Measurements from ENCODE around the gene BCKDK. TPM values are rescaled to one million over a fixed set of nuclear protein-coding genes. Genes with fewer than 3 reads are reported as not detected.

Gene BCKDK
- total RNA-seq, 1 experiment from 2014 or later = 57.0 TPM

DNA sequence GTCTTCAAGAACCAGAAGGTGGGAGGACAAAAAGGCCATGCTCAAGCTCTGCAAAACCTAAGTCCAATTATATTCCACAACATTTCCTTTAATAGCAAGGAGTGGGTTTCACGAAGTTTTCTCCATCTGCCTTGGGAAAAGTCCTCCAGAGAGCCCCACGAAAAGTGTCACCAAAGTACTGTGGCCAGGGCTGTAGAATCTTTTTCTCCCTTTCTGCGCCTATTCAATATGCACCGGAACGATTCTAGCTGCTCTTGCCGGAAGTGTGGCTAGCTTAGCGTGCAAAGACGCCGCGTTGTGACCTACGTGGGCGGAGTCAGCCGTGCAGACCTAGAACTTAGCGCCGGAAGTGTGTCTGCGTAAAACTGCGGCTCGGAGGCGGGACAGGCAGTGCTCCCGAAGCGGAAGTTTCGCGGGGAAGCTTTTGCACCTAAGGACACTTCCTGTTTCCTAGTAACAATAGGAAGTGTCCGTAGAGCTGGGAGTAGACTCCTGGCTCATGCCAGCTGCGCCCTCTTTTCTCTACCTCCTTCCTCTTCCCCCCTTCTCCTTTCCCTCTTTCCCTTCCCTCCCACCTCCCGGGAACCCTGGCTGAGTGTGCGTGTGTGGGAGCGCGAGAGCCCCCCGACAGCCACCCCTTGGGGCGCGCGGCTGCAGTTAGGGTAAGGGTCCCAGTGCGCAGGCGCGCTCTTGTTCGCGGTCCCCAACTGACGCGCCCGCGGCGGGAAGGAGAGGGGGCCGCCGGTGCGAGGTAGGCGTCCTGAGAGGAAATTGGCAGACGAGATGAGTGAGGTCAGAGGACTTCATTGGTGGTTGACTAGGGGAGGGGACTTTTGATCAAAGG is 34.0 kb upstream of the BCKDK start, which contains the start of the genes ZNF646 and ZNF668:
TSS of gene ZNF646 (plus strand) at position 453 of the 844 bp plus-strand sequence. CDS start 1,903 bp downstream, outside the sequence.
TSS of gene ZNF668 (minus strand) at position 271 of the 844 bp plus-strand sequence. CDS start 9,781 bp downstream, outside the sequence.
- H2BK15ac ChIP-seq (ENCODE audit: low read depth, low read length) = no peak within 1 kb of the TSS
- H3K4me2 ChIP-seq (ENCODE audit: insufficient read depth, insufficient read length, low read length) = peak within 1 kb of the TSS; percentile 89
- no peak within 1 kb of the TSS for H3K27ac ChIP-seq (ENCODE audit: insufficient read length, low read depth, low read length)
- no peak within 1 kb of the TSS for H3K4ac ChIP-seq (ENCODE audit: low read depth, low read length)
- peaks cover 16 to 20% of the 10 kb centered on the region in 2 experiments for H3K4me1 Mint-ChIP-seq
- H2BK5ac ChIP-seq (ENCODE audit: insufficient read length, low read length) = peak within 1 kb of the TSS; percentile 87
- peaks cover 19% of the 10 kb centered on the region; the same call in 1 of the 2 replicates for H3K79me2 ChIP-seq (ENCODE audit: insufficient read depth, low read length)
- H3K9me3 Mint-ChIP-seq = no peaks in the 10 kb centered on the region; a peak in 1 of 5 replicates
- H3K9ac ChIP-seq (ENCODE audit: extremely low read depth, insufficient read length, low read length) = peak within 1 kb of the TSS; percentile 92
- no peak within 1 kb of the TSS for H3K56ac ChIP-seq (ENCODE audit: insufficient read length, low read depth, low read length)
- no CpG with 5 or more reads among the region's 48 CpGs for WGBS (ENCODE audit: extremely low coverage, insufficient read length, low lambda C conversion rate)
- peak; percentile 99 for DNase-seq
- no peak within 1 kb of the TSS for H2AK5ac ChIP-seq (ENCODE audit: insufficient read length, low read length)
- H3K4me1 ChIP-seq (ENCODE audit: insufficient read depth, low read length) = no peaks in the 10 kb centered on the region
- H2BK12ac ChIP-seq (ENCODE audit: insufficient read length, low read depth, low read length) = no peak within 1 kb of the TSS
- H2AFZ ChIP-seq (ENCODE audit: low read length) = no peak within 1 kb of the TSS
- H2BK120ac ChIP-seq (ENCODE audit: low read depth, low read length, poor library complexity, severe bottlenecking) = no peak within 1 kb of the TSS
- H2BK20ac ChIP-seq (ENCODE audit: low read depth, low read length, poor library complexity, severe bottlenecking) = no peak within 1 kb of the TSS
- H4K20me1 ChIP-seq (ENCODE audit: control insufficient read depth, insufficient read depth, insufficient read length) = no peaks in the 10 kb centered on the region
- TF ChIP-seq, protein P1, sequence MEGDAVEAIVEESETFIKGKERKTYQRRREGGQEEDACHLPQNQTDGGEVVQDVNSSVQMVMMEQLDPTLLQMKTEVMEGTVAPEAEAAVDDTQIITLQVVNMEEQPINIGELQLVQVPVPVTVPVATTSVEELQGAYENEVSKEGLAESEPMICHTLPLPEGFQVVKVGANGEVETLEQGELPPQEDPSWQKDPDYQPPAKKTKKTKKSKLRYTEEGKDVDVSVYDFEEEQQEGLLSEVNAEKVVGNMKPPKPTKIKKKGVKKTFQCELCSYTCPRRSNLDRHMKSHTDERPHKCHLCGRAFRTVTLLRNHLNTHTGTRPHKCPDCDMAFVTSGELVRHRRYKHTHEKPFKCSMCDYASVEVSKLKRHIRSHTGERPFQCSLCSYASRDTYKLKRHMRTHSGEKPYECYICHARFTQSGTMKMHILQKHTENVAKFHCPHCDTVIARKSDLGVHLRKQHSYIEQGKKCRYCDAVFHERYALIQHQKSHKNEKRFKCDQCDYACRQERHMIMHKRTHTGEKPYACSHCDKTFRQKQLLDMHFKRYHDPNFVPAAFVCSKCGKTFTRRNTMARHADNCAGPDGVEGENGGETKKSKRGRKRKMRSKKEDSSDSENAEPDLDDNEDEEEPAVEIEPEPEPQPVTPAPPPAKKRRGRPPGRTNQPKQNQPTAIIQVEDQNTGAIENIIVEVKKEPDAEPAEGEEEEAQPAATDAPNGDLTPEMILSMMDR (conservative IDR thresholded peaks at IDR 0.05) = no peak
- H4K8ac ChIP-seq (replicated peaks; ENCODE audit: insufficient read length, low read depth, low read length) = no peak within 1 kb of the TSS
- H3K23ac ChIP-seq (ENCODE audit: insufficient read length, low read depth, low read length) = no peak within 1 kb of the TSS
- peaks cover 21 to 31% (median 31%) of the 10 kb centered on the region in 3 experiments; a peak in 6 of 7 replicates for H3K36me3 Mint-ChIP-seq (ENCODE audit: insufficient read depth in 1 of 3, low read depth in 3 of 3)
- no peaks in the 10 kb centered on the region for H3K27me3 ChIP-seq (ENCODE audit: insufficient read depth, low read length)
- H3K18ac ChIP-seq (ENCODE audit: insufficient read length, low read depth, low read length) = peak within 1 kb of the TSS; percentile 96
- peak within 1 kb of the TSS; percentile 92 to 95 for H3K4me3 Mint-ChIP-seq
- H3K23me2 ChIP-seq (ENCODE audit: insufficient read length, low read depth, low read length, poor library complexity, severe bottlenecking) = peaks cover 9% of the 10 kb centered on the region
- no peaks in the 10 kb centered on the region for H3K9me3 ChIP-seq (ENCODE audit: control insufficient read depth, low read depth, low read length)
- H3K27me3 Mint-ChIP-seq (ENCODE audit: low read depth) = no peaks in the 10 kb centered on the region
- H4K91ac ChIP-seq (ENCODE audit: insufficient read length, low read depth, low read length) = peak within 1 kb of the TSS; percentile 82
- no peak within 1 kb of the TSS for H3T11ph ChIP-seq (ENCODE audit: low read length)
- H4K5ac ChIP-seq (ENCODE audit: insufficient read length, low read depth, low read length) = peak within 1 kb of the TSS; percentile 78
- H3K27ac Mint-ChIP-seq = peak within 1 kb of the TSS; percentile 97 to 99 (median 97)
- H3K79me1 ChIP-seq (ENCODE audit: insufficient read depth, low read depth, low read length, poor library complexity, severe bottlenecking) = peaks cover 7% of the 10 kb centered on the region
- peak within 1 kb of the TSS; percentile 98 for H3K14ac ChIP-seq (ENCODE audit: insufficient read depth, low read length)

All from H9 (cell line).